Stimulated activated CD4-positive, alpha-beta T cell treated with anti-CD3 and anti-CD28 coated beads, Interleukin-2, amount 100 ng/mL, for 48 hours (primary cell): Measurements from ENCODE around the gene HIBCH.
"Not testable (repeated sequence)": the region's sequence is repeated elsewhere in the genome, so short reads cannot be mapped to it uniquely, and the experiment has no call there.

Experiments
- DNase-seq, 2 donors: peaks; one replicate each; pipeline ENCODE4 v3.0.0-alpha.2; 2020

The HIBCH gene, protein sequence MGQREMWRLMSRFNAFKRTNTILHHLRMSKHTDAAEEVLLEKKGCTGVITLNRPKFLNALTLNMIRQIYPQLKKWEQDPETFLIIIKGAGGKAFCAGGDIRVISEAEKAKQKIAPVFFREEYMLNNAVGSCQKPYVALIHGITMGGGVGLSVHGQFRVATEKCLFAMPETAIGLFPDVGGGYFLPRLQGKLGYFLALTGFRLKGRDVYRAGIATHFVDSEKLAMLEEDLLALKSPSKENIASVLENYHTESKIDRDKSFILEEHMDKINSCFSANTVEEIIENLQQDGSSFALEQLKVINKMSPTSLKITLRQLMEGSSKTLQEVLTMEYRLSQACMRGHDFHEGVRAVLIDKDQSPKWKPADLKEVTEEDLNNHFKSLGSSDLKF

DNA sequence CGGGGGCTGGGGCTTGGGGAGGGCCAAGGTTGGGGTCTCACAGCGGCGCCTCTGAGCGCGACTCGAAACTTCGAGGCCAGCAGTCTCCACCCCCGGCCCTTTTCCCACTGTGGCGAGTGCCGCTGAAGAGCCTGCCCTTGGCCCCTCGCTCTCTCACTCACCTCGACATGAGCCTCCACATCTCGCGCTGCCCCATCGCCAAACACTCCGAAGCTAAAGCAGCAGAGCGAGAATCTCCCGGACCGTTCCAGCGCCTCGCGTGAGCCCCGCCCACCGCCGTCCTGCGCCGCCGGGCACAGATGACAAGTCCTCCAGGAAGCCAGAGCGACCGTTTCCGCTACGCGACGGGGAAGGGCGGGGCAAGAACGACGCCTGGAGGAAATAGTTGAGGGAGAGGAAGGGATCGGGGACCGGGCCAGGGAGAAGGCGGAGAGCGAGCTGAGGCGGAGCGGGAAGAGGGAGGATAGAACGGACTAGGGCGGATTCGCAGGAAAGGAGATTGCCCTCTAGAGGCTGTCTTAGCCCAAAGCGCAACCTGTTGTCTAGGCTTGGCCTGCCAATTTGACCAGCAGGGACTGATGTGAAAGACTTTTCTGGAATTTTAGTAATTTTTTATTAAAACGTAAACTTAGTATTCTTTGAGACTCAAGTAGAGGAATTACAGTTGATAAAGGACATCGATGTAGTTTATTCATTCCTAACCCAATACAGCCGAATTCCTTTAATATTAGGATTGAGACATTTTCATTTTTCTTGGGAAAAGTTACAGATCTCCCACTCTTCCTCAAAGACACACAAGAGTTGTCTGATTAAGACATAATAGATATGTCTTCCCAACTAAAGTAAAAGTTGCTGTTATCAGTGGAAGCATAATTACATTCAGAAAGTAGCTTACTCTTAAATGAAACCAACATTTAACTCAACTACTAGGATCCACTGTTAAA lies at the start of gene HIBCH:
TSS of gene HIBCH (minus strand) at position 272 of the 944 bp plus-strand sequence. CDS start at position 196, 76 bp downstream.
- peak; percentile 87 to 88 for DNase-seq

DNA sequence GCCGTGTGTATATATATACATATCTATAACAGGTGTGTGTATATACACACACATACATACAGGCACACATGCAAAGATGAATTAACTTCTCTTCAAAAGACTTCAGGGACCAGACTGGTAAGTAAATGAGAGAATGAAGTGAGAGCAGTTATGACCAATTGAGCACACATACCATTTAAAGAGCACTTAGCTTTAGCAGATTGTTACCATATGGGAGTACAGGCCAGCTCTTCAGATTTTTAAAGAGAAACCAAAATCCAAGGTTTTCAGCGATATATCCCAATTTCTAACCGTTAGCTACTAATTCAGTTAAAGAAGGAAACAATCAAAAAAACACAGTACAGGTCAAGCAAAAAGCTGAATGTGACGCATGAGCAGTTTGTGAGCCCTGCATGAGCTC lies 47.5 kb upstream of the HIBCH start:
- DNase-seq: no peak

DNA sequence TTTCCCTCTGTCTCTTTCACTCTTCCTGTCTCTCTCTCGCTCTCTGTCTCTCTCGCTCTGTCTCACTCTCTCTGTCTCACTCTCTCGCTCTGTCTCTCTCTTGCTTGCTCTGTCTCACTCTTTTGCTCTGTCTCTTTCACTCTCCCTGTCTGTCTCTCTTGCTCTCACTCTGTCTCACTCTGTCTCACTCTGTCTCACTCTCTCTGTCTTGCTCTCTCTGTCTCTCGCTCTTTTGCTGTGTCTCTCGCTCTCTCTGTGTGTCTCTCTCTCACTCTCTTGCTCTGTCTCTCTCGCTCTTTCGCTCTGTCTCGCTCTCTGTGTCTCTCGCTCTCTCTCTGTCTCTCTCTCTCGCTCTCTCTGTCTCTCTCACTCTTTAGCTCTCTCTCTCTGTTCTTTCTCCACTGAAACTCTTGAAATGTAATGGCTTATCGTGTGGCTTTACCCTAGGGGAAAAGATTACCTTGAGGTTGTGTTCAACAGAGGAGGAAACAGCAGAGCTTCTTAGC lies 46.7 kb upstream of the HIBCH start:
- no peak for DNase-seq

DNA sequence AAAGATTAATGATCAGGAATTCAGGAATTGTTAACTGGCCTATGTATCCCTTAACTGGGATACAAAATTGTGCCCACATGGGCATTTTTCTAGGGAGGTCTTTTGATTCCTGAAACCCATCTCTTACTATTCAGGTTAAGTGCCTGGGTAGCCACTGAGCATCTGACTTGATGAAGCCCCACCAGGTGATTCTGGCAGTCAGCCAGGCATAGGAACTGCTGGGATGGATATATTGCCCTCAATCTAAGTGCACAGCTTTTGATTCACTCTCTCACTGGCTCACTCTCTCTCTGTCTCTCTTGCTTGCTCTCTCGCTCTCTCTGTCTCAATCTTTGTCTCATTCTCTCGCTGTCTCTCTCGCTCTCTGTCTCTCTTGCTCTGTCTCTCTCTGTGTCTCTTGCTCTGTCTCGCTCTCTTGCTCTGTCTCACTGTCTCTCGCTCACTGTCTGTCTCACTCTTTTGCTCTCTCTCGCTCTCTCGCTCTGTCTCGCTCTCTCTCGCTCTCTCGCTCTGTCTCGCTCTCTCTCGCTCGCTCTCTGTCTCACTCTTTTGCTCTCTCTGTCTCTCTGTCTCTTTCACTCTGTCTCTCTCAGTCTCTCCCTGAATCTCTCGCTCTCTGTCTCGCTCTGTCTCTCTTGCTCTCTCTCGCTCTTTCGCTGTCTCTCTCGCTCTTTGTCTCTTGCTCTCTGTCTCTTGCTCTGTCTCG lies 46.0 kb upstream of the HIBCH start:
- DNase-seq: no peak

DNA sequence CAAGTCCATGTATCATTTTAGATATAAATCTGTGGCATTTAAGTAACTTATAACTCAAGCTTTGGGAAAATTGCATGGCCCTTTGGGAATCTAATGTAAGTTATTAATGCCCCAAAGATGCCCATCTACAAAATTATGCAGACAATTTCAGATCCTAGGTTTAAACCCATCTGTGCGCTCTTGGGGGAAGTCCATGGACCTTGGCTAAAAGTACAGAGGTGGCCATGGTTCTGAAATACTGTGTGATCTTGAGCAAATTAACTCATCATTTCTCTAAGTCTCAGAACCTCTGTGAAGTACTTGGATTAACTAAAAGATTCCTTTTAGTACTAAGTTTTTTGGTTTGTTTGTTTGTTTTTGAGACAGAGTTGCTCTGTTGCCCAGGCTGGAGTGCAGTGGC lies 43.3 kb upstream of the HIBCH start:
- no peak for DNase-seq

DNA sequence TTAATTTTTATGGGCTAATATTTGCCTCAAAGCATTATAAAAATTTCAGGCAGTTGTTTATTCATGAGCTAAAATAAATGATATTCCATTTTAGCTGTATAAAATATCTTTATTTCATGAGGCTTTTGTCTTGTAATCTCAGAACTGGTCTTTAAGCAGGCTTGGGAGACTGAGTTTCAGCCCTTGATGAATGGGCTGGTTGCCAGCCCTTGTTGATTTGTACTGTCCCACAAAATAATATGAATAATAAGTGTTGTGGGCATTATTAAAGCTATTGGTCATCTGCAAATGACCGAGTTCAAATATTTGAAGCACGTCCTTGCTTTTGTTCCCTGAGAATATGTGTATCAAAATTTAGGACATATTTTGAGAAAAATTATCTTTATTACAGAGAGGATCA lies 41.9 kb upstream of the HIBCH start:
- no peak for DNase-seq

DNA sequence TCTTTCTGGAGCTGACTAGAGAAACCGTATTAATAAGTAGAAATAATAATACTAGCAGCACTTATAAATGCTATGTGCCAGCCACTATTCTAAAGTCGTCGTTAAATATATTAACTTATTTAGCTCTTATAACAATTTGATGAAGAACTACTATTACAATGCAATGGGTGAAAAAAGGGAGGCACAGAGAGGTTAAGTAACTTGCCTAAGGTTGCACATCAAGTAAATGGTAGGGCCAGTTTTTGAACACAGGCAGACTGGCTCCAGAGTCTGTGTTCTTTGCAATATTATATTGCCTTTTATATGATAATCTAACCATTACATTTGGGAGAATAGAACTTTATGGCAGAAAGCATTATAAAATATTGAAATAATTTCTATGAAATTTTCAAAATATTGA lies 41.3 kb upstream of the HIBCH start:
- no peak for DNase-seq

DNA sequence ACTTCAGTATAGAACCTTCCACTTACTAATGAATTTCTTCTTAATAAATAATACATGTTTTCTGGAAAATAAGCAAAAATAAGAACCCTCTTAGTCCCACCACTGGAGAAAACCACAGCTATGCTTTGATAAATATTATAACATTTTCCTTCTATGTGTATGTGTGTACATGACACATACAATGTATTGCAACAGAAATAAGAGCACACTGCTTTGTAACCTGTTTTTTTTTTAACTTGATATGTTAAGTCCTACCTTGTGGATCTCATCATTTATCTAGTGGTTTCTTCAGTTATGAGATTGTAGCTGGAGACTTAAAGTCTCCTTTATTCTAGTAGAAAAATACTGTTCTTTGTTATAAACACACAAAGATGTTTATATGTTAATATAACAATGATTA lies 40.9 kb upstream of the HIBCH start:
- no peak for DNase-seq

DNA sequence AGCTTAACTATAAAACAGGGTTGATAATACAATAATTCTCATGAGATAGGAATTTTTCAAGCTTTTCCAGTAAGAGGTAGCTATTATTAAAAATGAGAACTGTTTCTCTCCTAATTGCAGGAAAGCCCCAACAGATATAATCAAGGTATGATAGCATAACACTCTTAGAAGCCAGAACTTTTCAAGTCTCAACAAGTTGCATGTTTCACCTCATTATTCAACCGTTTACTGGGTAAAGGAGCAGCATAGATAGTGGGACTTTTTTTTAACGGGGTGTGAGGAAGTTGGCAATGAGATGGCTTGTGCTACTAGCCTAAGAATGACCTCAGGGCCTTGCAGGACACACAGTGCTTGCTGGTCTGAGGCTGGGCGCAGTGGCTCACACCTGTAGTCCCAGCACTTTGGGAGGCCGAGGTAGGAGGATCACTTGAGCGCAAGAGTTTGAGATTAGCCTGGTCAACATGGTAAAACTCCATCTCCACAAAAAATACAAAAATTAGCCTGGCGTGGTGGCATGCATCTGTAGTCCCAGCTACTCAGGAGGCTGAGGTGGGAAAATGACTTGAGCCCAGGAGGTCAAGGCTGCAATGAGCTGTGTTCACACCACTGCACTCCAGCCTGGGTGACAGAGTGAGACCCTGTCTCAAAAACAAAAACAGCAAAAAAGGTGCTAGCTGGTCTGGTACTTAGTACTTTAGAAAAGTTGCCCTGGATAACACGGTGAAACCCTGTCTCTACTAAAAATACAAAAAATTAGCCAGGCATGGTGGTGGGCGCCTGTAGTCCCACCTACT lies 39.2 kb upstream of the HIBCH start:
- not testable (repeated sequence) for DNase-seq

DNA sequence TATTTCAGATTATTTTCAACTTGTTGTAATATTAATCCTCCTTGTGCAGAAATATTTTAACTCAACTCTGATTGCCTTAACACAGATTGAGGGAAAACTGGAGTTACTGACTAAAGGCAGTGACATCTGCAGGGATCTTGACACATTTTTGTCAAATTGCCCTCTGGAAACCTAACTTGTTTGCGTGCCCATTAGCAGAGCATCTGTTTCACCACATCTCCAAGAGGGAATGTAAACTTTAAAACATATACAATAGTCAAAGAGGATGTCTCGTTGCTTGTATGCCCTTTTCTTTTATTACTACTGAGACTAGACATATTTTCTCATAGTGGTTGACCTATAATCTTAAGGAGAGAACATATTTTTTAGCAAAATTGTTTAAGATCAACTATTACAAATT lies 38.0 kb upstream of the HIBCH start:
- DNase-seq: no peak

DNA sequence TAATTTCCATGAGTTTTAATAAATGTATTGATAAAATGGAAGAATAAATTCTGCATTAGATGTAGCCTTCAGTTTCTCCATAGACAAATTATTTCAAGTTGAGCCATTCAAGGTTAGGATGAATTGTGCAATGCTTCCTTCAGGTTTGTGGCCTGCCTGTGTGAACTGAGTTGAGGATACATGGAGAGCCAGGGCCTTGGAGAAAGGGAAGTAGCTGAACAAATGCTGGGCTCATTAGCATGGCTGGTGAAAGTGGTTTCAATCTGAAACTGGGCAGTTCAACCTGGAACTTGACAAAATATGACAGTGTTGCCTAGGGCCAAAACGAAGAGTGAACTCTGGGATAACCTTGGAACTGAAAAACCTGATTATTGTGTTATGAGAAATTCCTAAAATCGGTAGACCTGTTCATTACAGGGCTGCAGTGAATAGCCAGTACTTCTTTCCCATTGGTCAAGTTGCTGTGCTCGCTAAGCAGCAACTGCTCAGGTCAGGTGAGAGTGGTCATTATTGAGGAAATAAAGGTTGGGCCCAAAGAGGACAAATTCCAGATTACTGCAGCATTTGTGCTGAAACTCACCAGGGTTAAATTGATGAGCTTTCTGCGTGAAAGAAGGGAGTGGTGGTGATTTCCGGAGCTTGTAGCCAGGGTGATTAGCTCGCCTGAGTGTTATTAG lies 36.5 kb upstream of the HIBCH start:
- no peak for DNase-seq

DNA sequence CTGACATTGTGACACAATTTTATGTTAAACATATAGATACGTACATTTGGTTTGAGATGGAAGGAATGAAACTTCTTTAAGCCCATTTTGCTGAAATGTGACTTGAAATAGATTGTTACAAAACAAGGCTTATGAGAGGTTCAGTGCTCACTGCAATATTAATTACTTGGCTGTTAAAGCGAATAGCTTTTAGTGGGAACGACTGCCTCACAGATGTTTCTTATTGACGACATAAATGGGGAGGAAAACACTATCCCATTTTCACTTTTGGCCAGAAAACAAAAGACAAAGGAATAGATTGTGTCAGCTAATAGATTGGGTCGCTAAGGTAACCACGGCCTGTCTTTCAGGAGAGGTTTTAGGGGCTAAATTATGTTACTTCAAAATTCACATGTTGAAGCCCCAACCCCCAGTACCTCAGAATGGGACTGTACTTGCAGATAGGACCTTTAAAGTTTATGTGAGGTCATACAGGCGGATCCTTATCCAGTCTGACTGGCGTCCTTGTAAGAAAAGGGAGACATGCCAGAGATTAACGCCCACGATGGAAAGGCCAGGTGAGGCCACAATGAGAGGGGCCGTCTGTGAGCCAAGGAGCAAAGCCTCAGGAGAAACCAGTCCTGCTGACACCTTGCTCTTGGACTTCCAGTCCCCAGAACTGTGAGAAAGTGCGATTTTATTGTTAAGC lies 34.5 kb upstream of the HIBCH start:
- no peak for DNase-seq

DNA sequence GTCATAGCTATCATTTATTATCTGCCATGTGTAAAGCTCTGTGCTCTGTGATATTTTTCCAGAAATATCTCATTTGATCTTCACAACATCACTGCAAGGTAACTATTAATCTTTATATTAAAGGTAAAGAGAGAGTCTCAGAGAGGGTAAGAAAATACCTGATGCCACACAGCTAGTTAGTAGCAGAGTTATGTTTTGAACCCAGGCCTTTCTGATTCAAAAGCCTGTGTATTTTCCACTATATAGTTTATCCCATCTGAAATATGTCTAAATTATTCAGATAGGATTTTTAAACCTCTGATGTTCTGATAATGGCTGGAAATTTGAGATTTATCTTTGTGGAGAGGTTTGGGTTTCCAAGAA lies 33.9 kb upstream of the HIBCH start:
- DNase-seq: no peak

DNA sequence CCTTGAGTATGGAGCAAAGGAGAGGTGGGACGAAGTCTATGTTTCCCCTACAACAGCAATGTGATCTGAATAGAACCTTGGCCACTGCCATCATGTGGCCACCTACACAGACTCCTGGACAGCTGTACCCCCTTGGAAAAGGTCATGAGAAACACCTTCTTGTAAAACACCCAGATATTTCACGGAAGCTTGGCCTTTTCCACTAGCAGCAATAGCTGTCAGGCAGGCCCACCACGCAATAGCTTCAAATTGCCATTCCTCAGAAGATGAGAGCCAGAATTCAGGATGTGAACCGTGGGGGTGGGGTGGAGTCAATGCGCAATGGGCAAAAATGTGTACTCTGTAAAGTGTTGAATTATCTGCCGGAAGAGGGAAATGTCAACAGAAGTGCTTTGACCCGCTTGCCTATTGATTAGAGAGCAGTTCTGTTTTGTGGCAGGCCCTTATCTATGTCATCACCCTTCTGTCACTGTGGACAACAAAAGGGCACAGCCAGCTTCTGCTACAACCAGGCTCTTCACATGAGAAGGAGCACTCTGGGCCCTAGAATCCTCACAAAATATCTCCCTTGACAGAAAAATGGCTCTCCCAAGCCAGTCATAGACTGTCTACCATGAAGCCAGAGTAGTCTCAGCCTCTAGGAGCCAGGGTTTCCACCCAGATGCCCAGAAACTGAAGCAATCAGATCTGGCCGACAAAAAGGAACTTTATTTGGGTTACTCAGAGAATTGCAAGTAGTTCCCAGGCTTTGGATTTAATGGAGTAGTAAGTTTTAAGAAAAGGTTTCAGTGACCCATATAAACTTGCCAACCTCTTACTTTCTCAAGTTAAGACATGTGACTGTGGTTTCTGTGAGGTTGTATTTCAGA lies 33.3 kb upstream of the HIBCH start:
- no peak for DNase-seq

DNA sequence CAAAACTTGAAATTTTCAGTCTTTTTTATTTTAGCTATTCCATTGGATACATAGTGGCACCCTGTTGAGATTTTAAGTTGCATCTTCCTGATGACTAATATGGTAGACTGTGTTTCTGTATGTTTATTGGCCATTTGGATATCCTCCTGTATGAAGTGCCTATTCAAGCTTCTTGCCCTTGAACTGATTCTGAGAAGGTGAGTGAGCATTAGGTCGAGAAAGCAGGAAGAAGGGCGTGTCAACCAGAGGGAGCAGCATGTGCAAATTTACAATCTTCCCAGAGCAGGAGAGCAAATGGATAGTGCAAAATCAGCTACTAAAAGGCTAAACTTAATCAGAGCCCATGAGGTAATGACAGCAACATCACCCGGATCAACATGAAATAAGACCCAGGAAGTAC lies 32.3 kb upstream of the HIBCH start:
- DNase-seq: no peak

DNA sequence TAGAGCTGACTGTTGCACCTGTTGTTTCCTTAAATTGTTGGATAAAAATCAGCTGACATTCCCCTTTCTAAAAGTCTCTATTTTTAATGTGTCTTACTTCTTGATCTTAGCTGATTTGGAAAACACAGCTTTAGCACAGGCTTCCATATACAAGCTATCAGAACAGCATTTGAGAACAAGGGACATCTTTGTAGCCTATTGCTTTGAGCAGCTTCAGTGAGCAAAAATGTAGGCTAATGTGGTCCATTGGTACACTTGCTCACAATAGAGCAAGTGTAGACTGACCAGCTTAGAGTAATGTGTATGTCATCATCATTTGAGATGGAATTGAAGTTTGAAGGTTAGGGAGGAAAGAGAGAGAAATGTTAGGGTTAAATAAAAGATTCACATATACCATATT lies 30.7 kb upstream of the HIBCH start:
- no peak for DNase-seq

DNA sequence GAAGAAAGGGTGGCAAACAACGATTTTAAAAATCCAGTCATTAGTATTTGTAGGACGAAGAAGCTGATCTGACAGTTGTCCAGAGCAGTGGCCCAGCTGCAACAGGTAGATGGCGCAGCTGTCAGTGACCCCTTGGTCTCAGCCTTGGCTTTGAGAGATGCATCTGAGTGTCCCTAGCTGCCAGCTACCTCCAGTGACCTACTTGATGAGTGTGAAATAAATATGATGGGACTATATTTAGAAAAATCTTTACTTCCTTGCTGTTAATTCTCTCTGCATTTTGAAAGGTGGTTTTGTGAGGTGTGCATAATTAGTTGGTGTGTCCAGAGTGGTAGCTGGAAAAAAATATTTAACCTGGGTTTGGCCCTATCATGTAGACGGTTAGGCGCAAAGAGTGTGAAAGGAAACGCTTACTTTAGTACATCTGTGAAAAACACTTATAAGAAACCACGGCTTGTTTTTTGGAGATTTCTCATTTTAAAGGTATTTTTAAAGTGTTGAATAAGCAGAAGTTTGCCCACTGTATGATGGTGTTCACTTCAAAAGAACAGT lies 24.7 kb upstream of the HIBCH start:
- DNase-seq: no peak

DNA sequence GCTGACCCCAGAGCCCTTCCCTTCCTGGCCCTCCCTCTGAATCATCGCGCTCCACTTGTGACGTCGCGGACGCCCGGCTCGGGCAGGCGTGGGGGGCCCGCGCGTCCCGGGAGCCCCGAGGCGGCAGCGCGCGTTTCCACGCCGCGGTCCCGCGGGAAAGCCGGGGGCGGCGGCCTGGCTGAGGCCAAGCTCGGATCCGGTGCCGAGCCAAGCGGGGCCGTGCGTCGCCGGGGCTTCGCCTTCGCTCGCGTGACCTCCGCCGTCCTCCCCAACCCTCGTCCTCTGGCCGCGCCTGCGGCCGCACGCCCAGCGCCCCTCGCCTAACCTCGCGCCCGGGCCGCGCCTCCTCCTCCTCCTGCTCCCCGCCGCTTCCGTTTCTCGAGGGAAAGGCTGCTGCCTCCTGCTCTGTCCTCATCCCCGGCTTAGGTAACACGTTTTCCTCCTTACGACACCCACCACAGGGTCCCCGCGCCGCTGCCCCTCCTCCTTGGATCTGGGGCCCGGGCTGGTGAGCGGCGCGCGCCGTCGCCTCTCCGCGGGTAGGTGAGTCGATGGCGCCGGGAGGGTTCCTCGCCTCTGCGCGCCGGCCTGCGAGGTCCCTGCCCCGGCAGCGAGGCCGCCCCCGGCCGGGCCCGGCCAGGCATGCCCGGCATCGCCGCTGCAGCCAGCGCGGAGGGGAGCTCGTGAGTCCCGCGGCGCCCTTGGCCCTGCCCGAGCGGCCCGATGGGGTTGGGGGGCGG lies 24.1 kb upstream of the HIBCH start, which contains the start of gene INPP1:
TSS of gene INPP1 (plus strand) at position 54 of the 740 bp plus-strand sequence. CDS start 16,514 bp downstream, outside the sequence.
- DNase-seq: peak; percentile 27

DNA sequence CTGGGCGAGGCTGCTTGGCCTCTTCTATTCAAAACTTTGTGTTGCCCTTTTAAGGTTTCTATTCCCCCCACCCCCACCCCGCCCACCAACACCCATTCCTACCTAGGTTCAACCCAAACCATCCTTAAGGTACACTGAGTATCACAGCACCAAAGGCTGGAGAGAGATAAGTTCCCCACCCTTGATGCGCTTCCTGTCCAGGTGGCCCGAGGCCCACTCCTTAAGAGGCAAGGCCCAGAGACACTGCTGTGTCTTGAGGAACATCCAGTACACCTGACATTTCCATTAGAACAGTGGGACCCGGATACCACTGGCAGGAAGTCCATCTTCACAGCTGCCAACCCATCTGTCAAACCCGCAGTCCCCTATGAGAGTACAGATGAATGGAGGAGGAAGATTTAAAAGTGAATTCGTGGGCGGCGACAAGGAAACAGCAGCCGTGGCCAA lies 23.5 kb upstream of the HIBCH start:
- DNase-seq: peak in 1 of 2 donors; percentile 14
